Muscle of leg (tissue), 11 donors: ENCODE data around the gene DENND2C. TPM values are rescaled to one million over a fixed set of nuclear protein-coding genes. Genes with fewer than 3 reads are reported as not detected.

Source experiments
- DNase-seq: peaks from one replicate; pipeline ENCODE4 v3.0.0; 2013
- H3K27ac ChIP-seq: one replicate; pipeline ENCODE4 v1.5.1; 2013; ENCODE audit warnings: mild to moderate bottlenecking, low read length, control low read depth
- H3K27me3 ChIP-seq: one replicate; pipeline ENCODE4 v1.6.1; 2013; ENCODE audit warnings: low read length; ENCODE audit not compliant: control insufficient read depth, insufficient read depth
- H3K36me3 ChIP-seq: one replicate; pipeline ENCODE4 v1.6.1; 2013; ENCODE audit warnings: low read length; ENCODE audit not compliant: control insufficient read depth, insufficient read depth
- H3K4me1 ChIP-seq: one replicate; pipeline ENCODE4 v1.6.1; 2013; ENCODE audit warnings: low read length; ENCODE audit not compliant: control insufficient read depth, insufficient read depth
- H3K4me3 ChIP-seq: one replicate; pipeline ENCODE4 v1.5.1; 2013; ENCODE audit warnings: low read length, control low read depth
- H3K9me3 ChIP-seq: replicated peaks from 2 replicates; pipeline ENCODE4 v1.6.1; 2013; ENCODE audit warnings: low read depth, low read length; ENCODE audit not compliant: control insufficient read depth
- WGBS: methylation state at CpG from one replicate; pipeline ENCODE4 v1.1.5; 2013; ENCODE audit warnings: missing lambda C conversion rate; ENCODE audit not compliant: insufficient coverage; 5-methylcytosine and 5-hydroxymethylcytosine counted together
- polyA plus RNA-seq, 8 donors: library from polyadenylated mRNA; unstranded; fragments of 120-200 nt; gene quantifications; one replicate each; pipeline versions ENCODE4 v1.2.1 to v1.2.3, GENCODE V29; 2013; ENCODE audit warnings: inconsistent platforms in 1 of 8, low replicate concordance in 1 of 8; ENCODE audit not compliant: insufficient read length in 8 of 8, insufficient read depth in 1 of 8
- total RNA-seq: library from RNA; stranded (reverse); fragments of 120-200 nt; gene quantifications from one replicate; pipeline ENCODE4 v1.2.4, GENCODE V29; 2013

Gene DENND2C
- total and polyA plus RNA-seq, 9 donors = 2.7 to 9.0 (median 5.2) TPM

GRCh38 chr1:114688526-114688925 lies 18.7 kb upstream of the DENND2C start:
- peaks cover 4% of the 10 kb centered on the region for H3K27me3 ChIP-seq
- no peak overlapping the region for H3K4me3 ChIP-seq
- no peaks in the 10 kb centered on the region for H3K4me1 ChIP-seq
- no peak overlapping the region for H3K27ac ChIP-seq
- no peaks in the 10 kb centered on the region for H3K36me3 ChIP-seq
- no peak for DNase-seq
- WGBS = 60% methylated on average over 1 of the region's 4 CpGs
- no peaks in the 10 kb centered on the region for H3K9me3 ChIP-seq

DNA sequence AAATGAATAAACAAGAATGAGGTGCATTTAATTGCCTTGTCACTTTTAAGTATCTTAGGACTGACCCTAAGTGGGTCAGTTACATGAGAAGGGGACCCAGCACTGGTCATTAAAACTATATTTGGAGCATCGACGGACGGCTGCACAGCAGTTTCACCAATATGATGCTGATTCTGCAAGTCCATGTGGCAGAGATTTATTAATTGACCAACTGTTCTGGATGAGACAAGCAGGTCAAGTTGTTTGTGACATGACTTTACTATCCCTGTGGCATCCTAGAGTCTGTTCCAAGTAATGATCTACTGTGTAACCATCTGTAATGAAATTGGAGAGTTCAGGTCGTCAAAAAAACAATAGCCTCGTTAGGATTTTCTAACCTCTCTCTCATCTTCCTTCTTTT lies 16.0 kb upstream of the DENND2C start:
- Histone ChIP-seq H3K27me3 (peaks cover 4% of the 10 kb centered on the region), H3K4me3 (no peak overlapping the region), H3K36me3 (no peaks in the 10 kb centered on the region), H3K27ac (no peak overlapping the region), H3K4me1 (no peaks in the 10 kb centered on the region), H3K9me3 (no peaks in the 10 kb centered on the region)
- peak; percentile 27 for DNase-seq
- 88% methylated on average over 3 of the region's 5 CpGs for WGBS

- Histone ChIP-seq H3K4me1 (no peaks in the 10 kb centered on the region), H3K4me3 (no peak overlapping the region), H3K27ac (no peak overlapping the region), H3K9me3 (no peaks in the 10 kb centered on the region), H3K27me3 (peaks cover 2% of the 10 kb centered on the region), H3K36me3 (no peaks in the 10 kb centered on the region)
- no peak for DNase-seq
- 71% methylated on average over 2 of the region's 5 CpGs for WGBS
Observed at GRCh38 chr1:114677691-114678090, 7.8 kb upstream of the DENND2C start.

- Histone ChIP-seq H3K36me3 (no peaks in the 10 kb centered on the region), H3K4me3 (no peak overlapping the region), H3K27ac (no peak overlapping the region), H3K9me3 (no peaks in the 10 kb centered on the region), H3K27me3 (peaks cover 5% of the 10 kb centered on the region), H3K4me1 (no peaks in the 10 kb centered on the region)
- WGBS = no CpG with 5 or more reads among the region's 1 CpG
- no peak for DNase-seq
Observed at GRCh38 chr1:114676115-114676514, 6.3 kb upstream of the DENND2C start.

- Histone ChIP-seq H3K4me3 (no peak overlapping the region), H3K9me3 (no peaks in the 10 kb centered on the region), H3K27me3 (peaks cover 3% of the 10 kb centered on the region), H3K36me3 (no peaks in the 10 kb centered on the region), H3K27ac (no peak overlapping the region), H3K4me1 (peaks cover 5% of the 10 kb centered on the region)
- 70% methylated on average over 2 of the region's 7 CpGs for WGBS
- no peak for DNase-seq
Observed at GRCh38 chr1:114671939-114672275, 2.1 kb upstream of the DENND2C start.

DNA sequence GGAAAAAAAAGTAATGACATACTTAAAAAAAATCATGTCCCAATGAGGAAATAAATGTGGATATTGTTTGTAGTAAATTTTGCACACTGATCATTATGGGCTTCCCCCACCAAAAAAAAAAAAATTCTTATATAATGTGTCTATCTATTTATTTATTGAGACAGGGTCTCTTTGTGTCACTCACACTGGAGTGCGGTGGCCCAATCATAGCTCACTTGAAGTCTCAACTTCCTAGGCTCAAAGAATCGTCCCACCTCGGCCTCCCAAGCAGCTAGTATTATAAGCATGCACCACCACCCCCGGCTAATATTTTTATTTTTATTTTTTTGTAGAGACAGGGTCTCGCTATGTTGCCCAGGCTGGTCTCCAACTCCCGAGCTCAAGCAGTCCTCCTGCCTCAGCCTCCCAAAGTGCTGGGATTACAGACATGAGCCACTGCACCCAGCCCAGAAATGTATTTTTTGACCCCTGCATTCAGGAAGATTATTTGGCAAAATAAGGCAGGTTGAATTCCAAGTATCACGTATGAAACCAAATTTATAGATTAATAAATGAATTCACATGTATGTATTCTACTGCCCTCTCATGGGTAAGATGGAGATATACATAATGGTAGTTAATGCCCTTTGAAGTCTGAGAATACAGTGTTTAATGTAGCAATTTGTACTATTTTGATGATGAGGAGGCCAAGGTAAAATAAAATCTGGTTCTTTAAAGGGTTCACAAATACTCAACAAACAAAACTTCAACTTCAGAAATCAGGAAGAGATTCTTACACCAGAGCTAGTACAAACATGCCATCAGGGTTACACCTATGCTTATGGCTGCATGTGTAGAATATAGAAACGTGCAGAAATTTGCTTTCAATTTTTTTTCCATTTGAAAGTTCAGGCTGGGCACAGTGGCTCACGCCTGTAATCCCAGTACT lies 1.4 kb upstream of the DENND2C start:
- Histone ChIP-seq H3K27me3 (peaks cover 3% of the 10 kb centered on the region), H3K9me3 (no peaks in the 10 kb centered on the region), H3K4me3 (no peak overlapping the region), H3K36me3 (no peaks in the 10 kb centered on the region), H3K4me1 (peaks cover 5% of the 10 kb centered on the region), H3K27ac (peak overlapping the region; percentile 17)
- DNase-seq = peak; percentile 41
- 72% methylated on average over 3 of the region's 9 CpGs for WGBS

GRCh38 chr1:114670083-114671010 lies 498 bp upstream of the DENND2C start:
- H3K9me3 ChIP-seq = no peaks in the 10 kb centered on the region
- DNase-seq = peak; percentile 96
- peak overlapping the region; percentile 85 for H3K27ac ChIP-seq
- 0% methylated on average over 32 of the region's 45 CpGs for WGBS
- no peaks in the 10 kb centered on the region for H3K36me3 ChIP-seq
- peaks cover 3% of the 10 kb centered on the region for H3K27me3 ChIP-seq
- peak overlapping the region; percentile 83 for H3K4me3 ChIP-seq
- H3K4me1 ChIP-seq = peaks cover 5% of the 10 kb centered on the region

DNA sequence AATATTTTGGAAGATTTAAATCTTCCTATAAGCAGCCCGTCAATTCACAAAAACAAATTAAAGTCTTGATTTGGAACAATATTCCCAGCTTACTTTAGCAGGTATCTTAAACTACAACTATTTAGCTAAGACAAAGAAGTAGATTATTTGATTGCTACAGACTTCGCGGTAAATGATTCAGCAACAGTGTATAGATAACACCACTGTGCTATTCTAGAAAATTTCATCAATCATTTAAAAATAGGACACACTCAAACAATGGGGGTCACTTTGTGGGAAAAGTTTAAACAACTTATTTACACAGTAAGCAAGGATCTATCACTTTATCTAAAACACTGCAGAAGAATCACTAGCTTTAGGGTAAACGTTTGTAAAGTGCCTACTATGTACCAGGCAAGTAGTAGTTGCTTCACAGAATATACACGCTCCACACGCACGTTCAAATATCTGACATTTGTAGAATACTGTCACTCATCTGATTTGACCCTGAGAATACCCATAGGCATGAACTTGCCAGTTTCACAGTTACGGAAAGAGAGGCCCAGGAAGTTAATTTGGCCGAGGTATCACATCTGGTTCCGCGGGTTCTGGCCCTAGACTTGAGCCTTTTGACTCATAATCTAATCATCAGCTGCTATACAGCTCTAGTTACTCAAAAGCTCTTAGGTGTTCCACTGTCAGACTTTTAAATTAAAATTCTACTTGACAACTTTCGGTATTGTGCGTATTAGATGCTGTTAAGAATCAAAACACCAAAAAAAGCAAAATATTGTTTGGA lies 876 bp downstream of the DENND2C start:
- Histone ChIP-seq H3K4me1 (peaks cover 5% of the 10 kb centered on the region), H3K36me3 (no peaks in the 10 kb centered on the region), H3K4me3 (peak overlapping the region; percentile 83), H3K9me3 (no peaks in the 10 kb centered on the region), H3K27me3 (peaks cover 3% of the 10 kb centered on the region), H3K27ac (peak overlapping the region; percentile 77)
- DNase-seq = peak; percentile 14
- 20% methylated on average over 5 of the region's 13 CpGs for WGBS

DNA sequence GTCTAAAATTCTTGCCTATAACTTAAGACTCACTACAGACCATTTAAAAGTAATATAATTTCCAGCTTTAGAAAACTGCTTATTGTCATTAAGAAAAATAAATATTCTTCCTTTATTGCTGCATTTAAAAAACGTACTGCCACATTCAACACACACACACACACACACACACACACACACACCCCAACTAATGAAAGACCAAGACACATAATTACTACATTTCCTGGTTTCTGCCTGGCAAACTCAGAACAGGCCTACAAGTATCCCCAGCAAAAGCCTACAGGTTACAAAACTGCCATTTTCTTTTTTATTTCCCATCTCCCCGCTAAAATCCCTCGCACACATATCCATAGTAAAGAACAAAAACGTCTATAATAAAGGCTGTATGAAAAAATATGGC lies 1.5 kb downstream of the DENND2C start:
- Histone ChIP-seq H3K27ac (no peak overlapping the region), H3K9me3 (no peaks in the 10 kb centered on the region), H3K4me1 (peaks cover 5% of the 10 kb centered on the region), H3K36me3 (no peaks in the 10 kb centered on the region), H3K27me3 (peaks cover 3% of the 10 kb centered on the region), H3K4me3 (no peak overlapping the region)
- no peak for DNase-seq
- 33% methylated on average over 1 of the region's 4 CpGs for WGBS
